IPS-15b (cell line): ENCODE data around the gene DCUN1D2.

ENCODE experiments used
- H3K27me3 ChIP-seq: one replicate; pipeline ENCODE4 v1.6.1; 2013; ENCODE audit warnings: low read length; ENCODE audit not compliant: control insufficient read depth, insufficient read depth
- H3K36me3 ChIP-seq: one replicate; pipeline ENCODE4 v1.6.1; 2013; ENCODE audit warnings: low read length; ENCODE audit not compliant: control insufficient read depth, insufficient read depth
- H3K4me1 ChIP-seq: one replicate; pipeline ENCODE4 v1.6.1; 2013; ENCODE audit warnings: mild to moderate bottlenecking, low read length; ENCODE audit not compliant: control insufficient read depth, insufficient read depth
- H3K4me3 ChIP-seq: one replicate; pipeline ENCODE4 v1.5.1; 2013; ENCODE audit warnings: low read depth, low read length
- H3K9ac ChIP-seq: one replicate; pipeline ENCODE4 v1.6.1; 2013; ENCODE audit warnings: low read depth, mild to moderate bottlenecking, low read length
- H3K9me3 ChIP-seq: one replicate; pipeline ENCODE4 v1.6.1; 2013; ENCODE audit warnings: mild to moderate bottlenecking, low read length; ENCODE audit not compliant: control insufficient read depth, insufficient read depth

The DCUN1D2 gene

DNA sequence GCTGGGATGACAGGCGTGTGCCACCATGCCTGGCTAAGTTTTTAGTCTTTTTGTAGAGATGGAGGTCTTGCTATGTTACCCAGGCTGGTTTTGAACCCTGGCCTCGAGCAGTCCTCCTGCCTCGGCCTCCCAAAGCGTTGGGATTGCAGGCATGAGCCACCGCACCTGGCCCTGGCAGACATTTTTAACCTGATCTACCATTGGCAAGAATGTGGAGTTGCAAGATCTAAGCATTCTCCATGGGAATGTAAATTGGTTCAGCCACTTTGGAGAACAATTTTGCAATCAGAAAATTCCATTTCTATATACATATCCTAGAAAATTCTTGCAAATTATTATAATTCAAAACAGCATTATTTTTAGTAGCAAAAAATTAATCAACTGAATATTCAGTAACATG lies 24.3 kb upstream of the DCUN1D2 start:
- H3K9ac ChIP-seq, result no peak overlapping the region
- no peak overlapping the region for H3K4me3 ChIP-seq
- H3K9me3 ChIP-seq, result no peaks in the 10 kb centered on the region
- no peaks in the 10 kb centered on the region for H3K27me3 ChIP-seq
- no peaks in the 10 kb centered on the region for H3K4me1 ChIP-seq
- H3K36me3 ChIP-seq, result peaks cover 18% of the 10 kb centered on the region

DNA sequence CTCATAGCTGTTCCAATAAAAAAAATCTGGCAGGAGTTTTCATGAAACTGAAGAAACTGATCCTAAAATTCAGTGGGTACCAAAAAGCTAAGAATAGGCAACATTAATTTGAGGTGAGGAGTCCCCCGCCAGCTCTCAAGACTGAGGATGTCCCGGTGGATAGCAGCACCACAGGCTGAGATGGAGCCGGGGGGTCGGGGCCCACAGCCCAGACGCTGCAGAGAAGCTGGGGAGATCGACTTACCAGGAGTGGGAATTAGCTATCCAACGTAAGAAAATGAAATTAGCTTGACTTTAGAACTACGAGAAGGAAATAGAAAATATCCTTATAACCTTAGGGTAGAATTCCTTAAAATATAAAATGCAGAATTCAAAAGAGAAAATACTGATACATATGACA lies 23.2 kb upstream of the DCUN1D2 start:
- H3K9ac ChIP-seq, result no peak overlapping the region
- no peak overlapping the region for H3K4me3 ChIP-seq
- H3K27me3 ChIP-seq, result no peaks in the 10 kb centered on the region
- H3K4me1 ChIP-seq, result no peaks in the 10 kb centered on the region
- no peaks in the 10 kb centered on the region for H3K9me3 ChIP-seq
- H3K36me3 ChIP-seq, result peaks cover 22% of the 10 kb centered on the region

DNA sequence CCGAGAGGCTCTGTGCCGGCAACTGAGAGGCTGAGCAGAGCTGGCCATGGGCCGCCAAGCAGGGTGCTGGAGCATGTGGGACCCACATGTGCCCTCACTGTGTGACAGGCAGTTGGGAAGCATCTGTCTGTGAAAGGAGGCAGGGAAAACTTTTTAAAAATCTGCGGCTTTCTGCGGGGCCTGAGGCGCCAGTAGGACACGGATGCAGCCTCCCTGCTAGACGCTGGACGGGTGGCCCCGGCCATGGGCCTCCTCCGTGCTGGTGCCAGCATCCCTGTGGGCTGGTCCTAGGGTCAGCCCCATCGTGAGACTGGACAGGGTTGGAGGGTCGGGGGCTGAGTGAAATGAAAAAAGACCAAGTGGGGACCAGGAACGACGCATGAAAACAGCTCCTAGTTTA lies 20.9 kb upstream of the DCUN1D2 start:
- Histone ChIP-seq H3K4me3 (no peak overlapping the region), H3K9ac (no peak overlapping the region), H3K36me3 (peaks cover 32% of the 10 kb centered on the region), H3K4me1 (no peaks in the 10 kb centered on the region), H3K27me3 (no peaks in the 10 kb centered on the region), H3K9me3 (no peaks in the 10 kb centered on the region)

DNA sequence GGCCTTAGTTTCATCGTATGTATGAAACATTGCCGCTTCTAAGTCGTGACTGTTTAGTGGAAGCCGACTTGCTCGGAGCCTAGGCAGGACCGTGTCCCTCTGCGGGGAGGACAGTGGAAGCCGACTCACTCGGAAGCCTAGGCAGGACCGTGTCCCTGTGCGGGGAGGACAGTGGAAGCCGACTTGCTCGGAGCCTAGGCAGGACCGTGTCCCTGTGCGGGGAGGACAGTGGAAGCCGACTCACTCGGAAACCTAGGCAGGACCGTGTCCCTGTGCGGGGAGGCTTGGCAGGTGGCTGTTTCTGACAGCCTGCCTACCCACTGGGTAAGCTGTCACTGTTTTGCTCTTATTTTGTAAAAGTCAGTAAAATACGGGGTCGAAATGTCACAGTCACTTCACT lies 20.4 kb upstream of the DCUN1D2 start:
- peaks cover 32% of the 10 kb centered on the region for H3K36me3 ChIP-seq
- H3K27me3 ChIP-seq, result no peaks in the 10 kb centered on the region
- no peak overlapping the region for H3K9ac ChIP-seq

DNA sequence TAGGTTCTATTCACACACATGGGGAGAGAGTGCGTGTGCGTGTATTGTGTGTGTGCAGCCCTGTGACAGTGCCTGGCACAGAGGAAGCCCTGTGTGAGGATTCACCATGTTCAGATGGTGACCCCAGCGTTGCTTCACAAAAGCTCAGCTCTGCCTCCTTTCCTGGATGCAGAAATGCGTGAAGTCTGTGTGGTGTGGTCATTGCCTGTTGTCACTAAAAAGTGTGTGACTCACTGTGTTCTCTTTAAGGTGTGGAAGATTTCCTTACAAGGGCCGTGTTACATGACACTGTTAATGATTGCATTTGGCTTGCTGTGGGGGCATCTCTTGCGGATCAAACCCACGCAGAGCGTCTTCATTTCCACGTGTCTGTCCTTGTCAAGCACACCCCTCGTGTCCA lies 19.5 kb upstream of the DCUN1D2 start:
- no peaks in the 10 kb centered on the region for H3K9me3 ChIP-seq
- H3K4me3 ChIP-seq, result no peak overlapping the region
- H3K4me1 ChIP-seq, result no peaks in the 10 kb centered on the region
- no peaks in the 10 kb centered on the region for H3K27me3 ChIP-seq
- H3K36me3 ChIP-seq, result peaks cover 32% of the 10 kb centered on the region
- H3K9ac ChIP-seq, result no peak overlapping the region

More for the DNA sequence above, 20.4 kb upstream of the DCUN1D2 start:
- Histone ChIP-seq H3K4me1 (no peaks in the 10 kb centered on the region), H3K4me3 (no peak overlapping the region), H3K9me3 (no peaks in the 10 kb centered on the region)

DNA sequence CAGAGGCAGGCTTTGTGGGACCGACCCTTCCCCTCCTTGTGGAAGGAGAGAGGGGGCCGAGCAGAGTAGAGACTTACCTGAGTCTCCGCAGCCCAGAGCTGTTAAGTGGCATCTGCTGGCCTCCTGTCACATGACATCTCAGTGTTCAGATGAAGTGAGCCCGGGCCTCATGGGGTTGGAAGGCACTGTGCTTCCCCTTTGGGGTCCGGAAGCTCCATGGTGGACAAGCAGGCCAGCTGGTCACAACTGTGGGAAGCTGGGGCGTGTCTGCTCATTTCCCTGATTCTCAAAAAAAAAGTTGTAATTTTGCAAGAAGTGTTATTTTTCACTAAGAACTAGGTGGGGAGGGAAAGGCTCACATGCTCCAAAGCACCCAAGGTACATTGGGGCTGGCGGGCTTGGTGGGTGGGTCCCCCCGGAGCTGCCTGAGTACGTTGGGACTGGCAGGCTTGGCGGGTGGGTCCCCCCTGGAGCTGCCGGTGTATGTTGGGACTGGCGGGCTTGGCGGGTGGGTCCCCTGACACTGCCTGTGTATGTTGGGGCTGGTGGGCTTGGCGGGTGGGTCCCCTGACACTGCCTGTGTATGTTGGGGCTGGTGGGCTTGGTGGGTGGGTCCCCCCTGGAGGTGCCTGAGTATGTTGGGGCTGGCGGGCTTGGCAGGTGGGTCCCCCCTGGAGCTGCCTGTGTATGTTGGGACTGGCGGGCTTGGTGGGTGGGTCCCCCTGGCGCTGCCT lies 18.2 kb upstream of the DCUN1D2 start:
- H3K36me3 ChIP-seq, result peaks cover 32% of the 10 kb centered on the region
- no peaks in the 10 kb centered on the region for H3K9me3 ChIP-seq
- H3K4me3 ChIP-seq, result no peak overlapping the region
- H3K4me1 ChIP-seq, result no peaks in the 10 kb centered on the region
- no peak overlapping the region for H3K9ac ChIP-seq
- no peaks in the 10 kb centered on the region for H3K27me3 ChIP-seq

DNA sequence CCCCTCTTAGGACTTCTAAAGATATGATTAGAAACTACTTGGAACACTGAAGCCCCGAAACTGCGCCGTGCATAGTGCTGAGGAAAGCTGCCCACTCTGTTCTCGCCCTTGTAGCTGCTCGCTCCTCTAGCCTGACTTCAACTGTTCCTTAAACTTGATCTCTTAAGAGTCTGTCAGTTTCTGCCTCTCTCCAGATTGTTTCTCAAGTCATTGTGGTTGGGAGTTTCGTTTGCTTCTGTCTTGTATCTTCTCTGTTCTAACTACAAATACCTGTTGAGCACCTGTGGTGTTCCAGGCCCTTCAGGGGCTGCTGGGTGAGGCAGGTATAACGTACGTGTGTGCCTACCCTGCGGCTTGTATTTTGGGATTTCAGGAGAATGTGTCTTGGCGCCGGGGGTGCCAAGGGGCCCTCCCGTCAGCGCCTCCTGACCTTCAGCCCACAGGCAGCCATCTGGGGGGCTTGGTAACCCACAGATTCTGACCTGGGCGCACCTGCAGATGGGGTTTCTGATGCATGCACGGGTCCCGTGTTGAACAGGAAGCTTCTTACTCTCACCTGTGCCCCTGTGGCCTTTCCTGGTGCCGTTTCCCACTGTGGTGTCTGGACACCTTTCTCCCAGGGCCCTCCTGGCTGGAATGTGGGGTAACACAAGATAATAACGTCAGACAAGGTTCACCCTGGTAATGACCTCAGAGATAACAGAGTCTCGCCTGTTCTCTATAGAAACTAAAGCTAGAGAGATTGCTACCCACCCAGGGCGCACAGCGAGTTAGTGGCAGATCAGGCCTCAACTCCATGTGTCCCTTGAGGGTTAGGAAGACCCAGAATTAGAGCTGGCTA lies 17.2 kb upstream of the DCUN1D2 start:
- no peaks in the 10 kb centered on the region for H3K4me1 ChIP-seq
- no peaks in the 10 kb centered on the region for H3K27me3 ChIP-seq
- no peak overlapping the region for H3K4me3 ChIP-seq
- H3K9me3 ChIP-seq, result no peaks in the 10 kb centered on the region
- H3K36me3 ChIP-seq, result peaks cover 40% of the 10 kb centered on the region
- no peak overlapping the region for H3K9ac ChIP-seq

DNA sequence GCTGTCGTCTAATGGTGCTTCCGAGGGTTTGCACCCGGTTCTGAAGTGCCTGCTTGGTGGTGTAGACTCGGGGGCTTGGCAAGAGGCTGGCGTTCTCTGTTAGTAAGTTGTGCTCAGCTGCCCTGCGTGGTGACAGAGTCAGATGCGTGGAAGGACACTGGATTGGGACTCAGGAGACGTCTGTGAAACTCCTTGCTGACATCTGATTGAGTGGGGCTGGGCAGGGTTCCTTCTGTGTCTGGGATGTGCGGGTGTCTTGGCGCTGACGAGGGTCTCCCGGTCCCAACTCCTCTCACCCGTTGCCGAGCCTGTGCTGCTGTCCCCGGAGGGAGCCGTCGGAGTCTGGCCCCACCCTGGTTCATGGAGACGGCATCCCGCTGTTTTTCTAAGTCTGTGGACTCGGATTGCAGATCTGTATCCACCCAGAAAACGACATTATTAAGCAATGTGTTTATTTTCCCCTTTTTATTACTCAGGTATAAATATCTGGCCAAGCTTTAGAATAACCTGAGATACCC lies 16.4 kb upstream of the DCUN1D2 start:
- H3K27me3 ChIP-seq, result no peaks in the 10 kb centered on the region
- peaks cover 45% of the 10 kb centered on the region for H3K36me3 ChIP-seq
- no peaks in the 10 kb centered on the region for H3K4me1 ChIP-seq
- H3K9ac ChIP-seq, result no peak overlapping the region
- H3K9me3 ChIP-seq, result no peaks in the 10 kb centered on the region
- no peak overlapping the region for H3K4me3 ChIP-seq

DNA sequence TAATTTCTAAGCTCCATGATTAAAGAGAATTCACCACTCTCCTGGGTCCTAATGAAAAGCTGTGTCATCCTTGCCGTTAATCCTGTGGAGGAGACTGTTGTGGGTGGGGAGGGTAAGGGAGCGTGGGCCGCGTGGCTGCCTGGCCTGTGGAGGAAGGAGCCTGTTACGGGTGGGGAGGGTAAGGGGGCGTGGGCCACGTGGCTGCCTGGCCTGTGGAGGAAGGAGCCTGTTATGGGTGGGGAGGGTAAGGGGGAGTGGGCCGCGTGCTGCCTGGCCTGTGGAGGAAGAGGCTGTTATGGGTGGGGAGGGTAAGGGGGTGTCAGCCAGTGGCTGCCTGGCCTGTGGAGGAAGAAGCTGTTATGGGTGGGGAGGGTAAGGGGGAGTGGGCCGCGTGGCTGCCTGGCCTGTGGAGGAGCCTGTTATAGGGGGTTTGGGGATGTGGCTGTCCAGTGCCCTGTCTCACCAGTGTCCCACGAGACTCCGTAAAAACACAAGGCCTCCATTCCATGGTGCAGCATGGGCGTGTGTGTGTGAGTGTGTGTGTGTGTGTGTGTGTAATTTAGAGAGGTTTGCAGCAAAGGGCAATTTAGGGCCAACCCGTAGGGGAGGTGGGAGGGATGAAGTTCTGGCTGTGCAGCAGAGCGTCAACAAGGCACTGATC lies 15.6 kb upstream of the DCUN1D2 start:
- Histone ChIP-seq H3K36me3 (peaks cover 39% of the 10 kb centered on the region), H3K9me3 (no peaks in the 10 kb centered on the region), H3K4me1 (no peaks in the 10 kb centered on the region), H3K27me3 (no peaks in the 10 kb centered on the region), H3K4me3 (no peak overlapping the region), H3K9ac (no peak overlapping the region)

DNA sequence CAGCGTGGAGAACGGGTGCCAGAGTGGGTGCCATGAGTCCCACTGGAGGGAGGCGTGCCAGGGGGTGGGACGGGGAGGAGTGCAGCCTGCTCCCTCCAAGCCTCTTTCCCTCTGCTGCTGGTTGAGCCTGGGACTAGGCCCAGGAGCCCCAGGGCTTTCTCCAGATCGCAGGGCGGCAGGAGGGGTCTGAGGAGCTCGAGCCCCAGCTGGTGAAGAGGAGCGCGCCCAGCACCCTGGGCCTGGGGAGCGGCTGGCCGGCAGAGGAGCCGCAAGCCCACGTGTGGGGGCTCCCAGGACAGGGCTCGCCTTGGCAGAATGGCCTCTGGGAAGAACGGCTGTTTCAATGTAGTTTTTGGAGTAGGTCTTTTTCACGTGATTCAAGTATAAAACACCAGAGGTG lies 12.2 kb upstream of the DCUN1D2 start:
- Histone ChIP-seq H3K36me3 (peaks cover 27% of the 10 kb centered on the region), H3K9me3 (no peaks in the 10 kb centered on the region), H3K9ac (no peak overlapping the region), H3K4me1 (no peaks in the 10 kb centered on the region), H3K27me3 (no peaks in the 10 kb centered on the region), H3K4me3 (no peak overlapping the region)

DNA sequence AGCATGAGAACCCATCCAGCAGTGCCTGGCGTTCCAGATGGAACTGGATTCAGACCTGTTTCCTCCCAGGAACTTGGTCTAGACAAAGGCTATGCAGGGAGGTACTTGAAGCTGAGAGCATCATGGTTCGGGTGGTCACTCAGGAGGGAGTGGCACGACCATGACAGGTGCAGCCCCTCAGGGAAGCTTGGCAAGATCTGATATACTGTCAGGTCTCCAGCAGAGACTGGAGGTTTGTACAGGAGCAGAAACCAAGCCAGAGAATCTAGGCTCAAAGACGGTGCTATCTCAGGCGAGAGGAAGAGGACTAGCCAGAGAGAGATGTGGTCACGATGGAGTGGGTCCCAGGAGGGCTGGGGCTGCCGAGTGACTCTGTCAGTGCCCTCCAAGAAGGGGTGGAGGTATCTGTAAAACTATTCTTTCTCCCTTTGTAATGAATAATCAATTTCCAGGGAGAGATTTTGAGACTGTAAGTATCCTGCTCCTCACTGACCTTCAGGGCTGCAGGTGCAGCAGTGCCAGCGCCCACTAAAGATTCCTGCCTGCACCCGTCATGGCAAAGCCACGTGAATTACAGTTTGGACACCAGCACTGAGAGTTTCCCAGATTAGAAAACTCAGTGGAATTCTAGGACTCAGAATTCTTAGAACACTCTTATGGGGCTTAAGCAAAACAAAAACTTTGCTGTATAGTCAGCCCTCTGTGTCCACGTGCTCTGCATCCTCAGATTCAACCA lies 10.2 kb upstream of the DCUN1D2 start:
- H3K27me3 ChIP-seq, result no peaks in the 10 kb centered on the region
- H3K36me3 ChIP-seq, result peaks cover 30% of the 10 kb centered on the region
- H3K9ac ChIP-seq, result no peak overlapping the region
- no peak overlapping the region for H3K4me3 ChIP-seq
- H3K4me1 ChIP-seq, result no peaks in the 10 kb centered on the region
- no peaks in the 10 kb centered on the region for H3K9me3 ChIP-seq
